ENCODE data around the gene CYP2U1.

- TF ChIP-seq CTCF (IDR thresholded peaks at IDR 0.05) (no peak), ZFX (IDR thresholded peaks at IDR 0.05; ENCODE audit: borderline replicate concordance) (no peak)
Measured at GRCh38 chr4:107997794-107998193, 66.4 kb downstream of the CYP2U1 start.

All from 22Rv1 (cell line).